ENCODE measurements around the gene TMEM52B. TPM values are rescaled to one million over a fixed set of nuclear protein-coding genes. Genes with fewer than 3 reads are reported as not detected.

Gene TMEM52B
- total RNA-seq, 6 experiments from 2014 or later = 0.06 TPM; not detected in 4

- peaks cover 0 to 3% (median 0%) of the 10 kb centered on the region in 4 donors for H3K4me1 ChIP-seq
- no peak within 1 kb of the TSS for H3K4me3 ChIP-seq
- intact Hi-C loops (cut with DNase I) = no loop called here
- no peaks in the 10 kb centered on the region for H3K9me3 ChIP-seq
- TF ChIP-seq, protein P1, sequence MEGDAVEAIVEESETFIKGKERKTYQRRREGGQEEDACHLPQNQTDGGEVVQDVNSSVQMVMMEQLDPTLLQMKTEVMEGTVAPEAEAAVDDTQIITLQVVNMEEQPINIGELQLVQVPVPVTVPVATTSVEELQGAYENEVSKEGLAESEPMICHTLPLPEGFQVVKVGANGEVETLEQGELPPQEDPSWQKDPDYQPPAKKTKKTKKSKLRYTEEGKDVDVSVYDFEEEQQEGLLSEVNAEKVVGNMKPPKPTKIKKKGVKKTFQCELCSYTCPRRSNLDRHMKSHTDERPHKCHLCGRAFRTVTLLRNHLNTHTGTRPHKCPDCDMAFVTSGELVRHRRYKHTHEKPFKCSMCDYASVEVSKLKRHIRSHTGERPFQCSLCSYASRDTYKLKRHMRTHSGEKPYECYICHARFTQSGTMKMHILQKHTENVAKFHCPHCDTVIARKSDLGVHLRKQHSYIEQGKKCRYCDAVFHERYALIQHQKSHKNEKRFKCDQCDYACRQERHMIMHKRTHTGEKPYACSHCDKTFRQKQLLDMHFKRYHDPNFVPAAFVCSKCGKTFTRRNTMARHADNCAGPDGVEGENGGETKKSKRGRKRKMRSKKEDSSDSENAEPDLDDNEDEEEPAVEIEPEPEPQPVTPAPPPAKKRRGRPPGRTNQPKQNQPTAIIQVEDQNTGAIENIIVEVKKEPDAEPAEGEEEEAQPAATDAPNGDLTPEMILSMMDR (IDR thresholded peaks at IDR 0.05) = no peak
- TF ChIP-seq POLR2A (IDR thresholded peaks at IDR 0.05) = no peak
- H3K27me3 ChIP-seq = no peaks in the 10 kb centered on the region
- DNase-seq (no peak), ATAC-seq (no peak)
- 53% methylated on average over 7 of the region's 7 CpGs for WGBS (ENCODE audit: insufficient coverage, low coverage, low lambda C conversion rate, missing lambda C conversion rate)
- H3K27ac ChIP-seq = no peak within 1 kb of the TSS
- H3K36me3 ChIP-seq = no peaks in the 10 kb centered on the region
These were observed 6.7 kb upstream of the TMEM52B start, which contains the start of gene OLR1 for GRCh38 chr12:10171973-10172728. TSS of gene OLR1 (minus strand) at chr12:10172132. CDS start at chr12:10172077, 55 bp downstream.

GRCh38 chr12:10174986-10175614 lies 3.7 kb upstream of the TMEM52B start:
- no peak overlapping the region for H3K27ac ChIP-seq
- H3K27me3 ChIP-seq = no peaks in the 10 kb centered on the region
- intact Hi-C loops (cut with DNase I) = no loop called here
- no peaks in the 10 kb centered on the region for H3K36me3 ChIP-seq
- TF ChIP-seq POLR2A (IDR thresholded peaks at IDR 0.05) = no peak
- TF ChIP-seq, protein P1 (IDR thresholded peaks at IDR 0.05) = no peak
- ATAC-seq = no peak
- DNase-seq = no peak
- H3K4me3 ChIP-seq = no peak overlapping the region
- WGBS (ENCODE audit: insufficient coverage, low coverage, low lambda C conversion rate, missing lambda C conversion rate) = 77% methylated on average over 2 of the region's 2 CpGs
- H3K4me1 ChIP-seq = no peaks in the 10 kb centered on the region
- H3K9me3 ChIP-seq = no peaks in the 10 kb centered on the region

DNA sequence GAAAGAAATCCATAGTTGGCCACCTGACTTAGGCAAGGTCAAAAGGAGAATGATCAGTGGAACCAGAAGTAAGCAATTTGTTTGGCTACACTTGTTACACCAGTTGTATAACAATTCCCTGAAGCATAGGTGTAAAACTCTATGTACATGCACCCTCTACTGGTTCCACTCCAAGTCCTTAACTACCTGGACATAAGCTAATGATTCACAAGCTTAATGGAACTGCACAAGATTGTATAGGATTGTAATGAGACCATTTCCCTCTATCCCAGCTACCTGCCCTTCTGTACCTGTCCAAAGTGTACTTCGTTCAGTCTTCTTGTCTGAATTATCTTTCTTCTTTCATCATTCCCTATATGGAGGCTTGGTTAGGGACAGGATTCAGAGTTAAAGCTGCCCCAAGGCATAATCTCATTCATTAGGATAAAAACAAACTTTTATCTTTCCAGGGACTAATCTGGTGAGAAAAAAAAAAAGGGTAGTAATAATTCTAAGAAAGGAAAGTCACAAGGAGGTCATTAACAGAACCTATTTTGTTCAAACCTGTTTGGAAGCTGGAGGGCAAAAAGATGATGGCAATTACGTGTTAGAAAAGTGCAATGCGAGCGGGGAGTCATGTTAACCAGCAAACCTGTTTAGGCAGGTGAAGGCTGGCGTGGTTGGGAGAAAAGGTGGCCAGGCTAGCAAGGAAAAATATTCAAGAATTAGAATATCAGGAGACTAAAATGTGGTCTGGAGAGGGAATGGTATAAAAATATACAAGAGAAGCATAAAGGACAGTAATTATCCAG lies 2.8 kb upstream of the TMEM52B start:
- ATAC-seq (peak in 2 of 4 donors; percentile 22 to 46), DNase-seq (no peak)
- Histone ChIP-seq H3K4me3 (no peak overlapping the region), H3K36me3 (no peaks in the 10 kb centered on the region), H3K4me1 (no peaks in the 10 kb centered on the region), H3K9me3 (no peaks in the 10 kb centered on the region), H3K27ac (no peak overlapping the region), H3K27me3 (no peaks in the 10 kb centered on the region)
- TF ChIP-seq POLR2A (IDR thresholded peaks at IDR 0.05) = no peak
- TF ChIP-seq, protein P1 (IDR thresholded peaks at IDR 0.05) = no peak
- WGBS (ENCODE audit: insufficient coverage, low coverage, low lambda C conversion rate, missing lambda C conversion rate) = 74% methylated on average over 5 of the region's 5 CpGs
- intact Hi-C loops (cut with DNase I) = no loop called here

- H3K9me3 ChIP-seq = no peaks in the 10 kb centered on the region
- DNase-seq (no peak), ATAC-seq (no peak)
- intact Hi-C loops (cut with DNase I) = no loop called here
- no peak overlapping the region for H3K27ac ChIP-seq
- H3K27me3 ChIP-seq = no peaks in the 10 kb centered on the region
- 66% methylated on average over 5 of the region's 5 CpGs for WGBS (ENCODE audit: insufficient coverage, low coverage, low lambda C conversion rate, missing lambda C conversion rate)
- H3K4me3 ChIP-seq = no peak overlapping the region
- H3K36me3 ChIP-seq = no peaks in the 10 kb centered on the region
- no peaks in the 10 kb centered on the region for H3K4me1 ChIP-seq
- TF ChIP-seq POLR2A (IDR thresholded peaks at IDR 0.05) = no peak
- TF ChIP-seq, protein P1 (IDR thresholded peaks at IDR 0.05) = no peak
These were observed 947 bp downstream of the TMEM52B start for GRCh38 chr12:10179776-10180181.

Measured in right lobe of liver (tissue), 6 donors.